ENCODE measurements around the gene HAGH.

DNA sequence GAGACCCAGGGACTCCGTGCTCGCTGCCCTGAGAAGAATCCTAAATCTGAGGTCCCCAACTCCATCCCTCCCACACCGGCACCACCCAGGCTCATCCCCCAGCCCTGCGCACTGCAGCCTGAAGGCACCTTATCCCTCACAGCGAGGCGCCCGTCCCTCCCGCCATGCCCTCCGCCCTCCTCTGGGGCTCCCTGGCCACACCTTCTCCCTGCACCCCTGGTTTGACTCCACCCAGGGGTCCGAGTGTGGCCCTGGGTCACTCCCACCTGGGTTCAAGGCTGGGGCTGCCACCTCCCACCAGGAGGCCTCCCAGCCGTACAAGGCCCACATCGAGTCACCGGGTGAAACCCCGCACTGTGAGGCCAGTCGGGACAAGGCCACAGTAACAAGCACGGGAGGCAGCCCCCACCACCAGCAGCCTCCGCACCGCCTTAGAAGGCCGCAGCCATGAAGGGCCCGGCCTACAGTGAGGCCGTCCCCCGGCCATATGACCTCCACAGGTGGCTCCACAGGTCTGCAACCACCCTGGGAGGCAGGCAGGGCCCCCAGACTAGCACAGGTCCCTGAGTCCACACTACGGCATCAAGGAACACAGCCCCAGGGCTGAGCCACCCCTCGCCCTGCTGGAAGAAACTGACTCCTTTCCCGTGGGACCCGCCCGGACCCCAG, 8.3 kb downstream of the HAGH start:
- TF ChIP-seq, protein P1, sequence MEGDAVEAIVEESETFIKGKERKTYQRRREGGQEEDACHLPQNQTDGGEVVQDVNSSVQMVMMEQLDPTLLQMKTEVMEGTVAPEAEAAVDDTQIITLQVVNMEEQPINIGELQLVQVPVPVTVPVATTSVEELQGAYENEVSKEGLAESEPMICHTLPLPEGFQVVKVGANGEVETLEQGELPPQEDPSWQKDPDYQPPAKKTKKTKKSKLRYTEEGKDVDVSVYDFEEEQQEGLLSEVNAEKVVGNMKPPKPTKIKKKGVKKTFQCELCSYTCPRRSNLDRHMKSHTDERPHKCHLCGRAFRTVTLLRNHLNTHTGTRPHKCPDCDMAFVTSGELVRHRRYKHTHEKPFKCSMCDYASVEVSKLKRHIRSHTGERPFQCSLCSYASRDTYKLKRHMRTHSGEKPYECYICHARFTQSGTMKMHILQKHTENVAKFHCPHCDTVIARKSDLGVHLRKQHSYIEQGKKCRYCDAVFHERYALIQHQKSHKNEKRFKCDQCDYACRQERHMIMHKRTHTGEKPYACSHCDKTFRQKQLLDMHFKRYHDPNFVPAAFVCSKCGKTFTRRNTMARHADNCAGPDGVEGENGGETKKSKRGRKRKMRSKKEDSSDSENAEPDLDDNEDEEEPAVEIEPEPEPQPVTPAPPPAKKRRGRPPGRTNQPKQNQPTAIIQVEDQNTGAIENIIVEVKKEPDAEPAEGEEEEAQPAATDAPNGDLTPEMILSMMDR (IDR thresholded peaks at IDR 0.05; ENCODE audit: insufficient read depth, low read length) = no peak
- TF ChIP-seq GABPA (IDR thresholded peaks at IDR 0.05; ENCODE audit: low read depth) = no peak
- TF ChIP-seq, protein P2, sequence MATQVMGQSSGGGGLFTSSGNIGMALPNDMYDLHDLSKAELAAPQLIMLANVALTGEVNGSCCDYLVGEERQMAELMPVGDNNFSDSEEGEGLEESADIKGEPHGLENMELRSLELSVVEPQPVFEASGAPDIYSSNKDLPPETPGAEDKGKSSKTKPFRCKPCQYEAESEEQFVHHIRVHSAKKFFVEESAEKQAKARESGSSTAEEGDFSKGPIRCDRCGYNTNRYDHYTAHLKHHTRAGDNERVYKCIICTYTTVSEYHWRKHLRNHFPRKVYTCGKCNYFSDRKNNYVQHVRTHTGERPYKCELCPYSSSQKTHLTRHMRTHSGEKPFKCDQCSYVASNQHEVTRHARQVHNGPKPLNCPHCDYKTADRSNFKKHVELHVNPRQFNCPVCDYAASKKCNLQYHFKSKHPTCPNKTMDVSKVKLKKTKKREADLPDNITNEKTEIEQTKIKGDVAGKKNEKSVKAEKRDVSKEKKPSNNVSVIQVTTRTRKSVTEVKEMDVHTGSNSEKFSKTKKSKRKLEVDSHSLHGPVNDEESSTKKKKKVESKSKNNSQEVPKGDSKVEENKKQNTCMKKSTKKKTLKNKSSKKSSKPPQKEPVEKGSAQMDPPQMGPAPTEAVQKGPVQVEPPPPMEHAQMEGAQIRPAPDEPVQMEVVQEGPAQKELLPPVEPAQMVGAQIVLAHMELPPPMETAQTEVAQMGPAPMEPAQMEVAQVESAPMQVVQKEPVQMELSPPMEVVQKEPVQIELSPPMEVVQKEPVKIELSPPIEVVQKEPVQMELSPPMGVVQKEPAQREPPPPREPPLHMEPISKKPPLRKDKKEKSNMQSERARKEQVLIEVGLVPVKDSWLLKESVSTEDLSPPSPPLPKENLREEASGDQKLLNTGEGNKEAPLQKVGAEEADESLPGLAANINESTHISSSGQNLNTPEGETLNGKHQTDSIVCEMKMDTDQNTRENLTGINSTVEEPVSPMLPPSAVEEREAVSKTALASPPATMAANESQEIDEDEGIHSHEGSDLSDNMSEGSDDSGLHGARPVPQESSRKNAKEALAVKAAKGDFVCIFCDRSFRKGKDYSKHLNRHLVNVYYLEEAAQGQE (IDR thresholded peaks at IDR 0.05; ENCODE audit: insufficient replicate concordance, low read depth) = no peak
- no peak for TF ChIP-seq SPI1 (IDR thresholded peaks at IDR 0.05; ENCODE audit: borderline replicate concordance, low read depth)
- TF ChIP-seq POLR2AphosphoS5 (IDR thresholded peaks at IDR 0.05; ENCODE audit: low read depth) = no peak

Measured in HL-60 (cell line).